Upper lobe of left lung (tissue), 4 donors: ENCODE measurements around the gene EPHB1.

Experiments
- EP300 ChIP-seq, 4 donors: sonication (generic); formaldehyde crosslinking; IDR thresholded peaks; one replicate each; pipeline ENCODE4 v1.5.1; 2017; ENCODE audit warnings: antibody characterized with exemption in 4 of 4, control low read depth in 2 of 4
- POLR2A ChIP-seq, 4 donors: fragments of 450-650 bp; IDR thresholded peaks; one replicate each; pipeline ENCODE4 v1.5.1; 2016 to 2017; ENCODE audit warnings: antibody characterized with exemption in 4 of 4, mild to moderate bottlenecking in 2 of 4
- POLR2AphosphoS5 ChIP-seq, 2 donors: sonication (generic); formaldehyde crosslinking; IDR thresholded peaks; one replicate each; pipeline ENCODE4 v1.5.1; 2017; ENCODE audit warnings: antibody characterized with exemption in 2 of 2
- TF ChIP-seq, protein P1 (sequence below), 6 experiments: fragments of 450-650 bp in 4 of 6; fragments of 200-600 bp in 2 of 6; sonication (generic) in 2 of 6; IDR thresholded peaks; one replicate each; pipeline ENCODE4 v1.5.1; 2016 to 2019; ENCODE audit warnings: antibody characterized with exemption in 6 of 6

DNA sequence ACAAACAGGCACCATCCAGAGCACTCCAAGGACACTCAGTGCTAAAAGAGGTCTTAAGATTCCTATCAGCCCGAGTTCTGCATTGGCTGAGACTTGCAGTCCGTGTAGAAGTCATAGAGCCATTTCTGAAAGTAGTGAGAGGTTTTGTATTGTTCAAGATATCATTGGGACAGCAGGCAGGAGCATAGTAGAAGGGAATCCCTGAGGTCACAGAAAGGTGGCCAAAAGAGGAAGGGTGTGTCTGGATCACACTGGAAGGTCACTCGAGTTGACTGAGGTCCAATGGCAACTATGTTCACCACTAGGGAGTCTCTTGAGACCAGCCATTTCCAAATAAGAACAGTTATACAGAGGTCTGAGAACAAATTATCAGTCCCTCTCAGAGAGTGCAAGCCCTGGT is 468.3 kb downstream of the EPHB1 start:
- TF ChIP-seq, protein P1, sequence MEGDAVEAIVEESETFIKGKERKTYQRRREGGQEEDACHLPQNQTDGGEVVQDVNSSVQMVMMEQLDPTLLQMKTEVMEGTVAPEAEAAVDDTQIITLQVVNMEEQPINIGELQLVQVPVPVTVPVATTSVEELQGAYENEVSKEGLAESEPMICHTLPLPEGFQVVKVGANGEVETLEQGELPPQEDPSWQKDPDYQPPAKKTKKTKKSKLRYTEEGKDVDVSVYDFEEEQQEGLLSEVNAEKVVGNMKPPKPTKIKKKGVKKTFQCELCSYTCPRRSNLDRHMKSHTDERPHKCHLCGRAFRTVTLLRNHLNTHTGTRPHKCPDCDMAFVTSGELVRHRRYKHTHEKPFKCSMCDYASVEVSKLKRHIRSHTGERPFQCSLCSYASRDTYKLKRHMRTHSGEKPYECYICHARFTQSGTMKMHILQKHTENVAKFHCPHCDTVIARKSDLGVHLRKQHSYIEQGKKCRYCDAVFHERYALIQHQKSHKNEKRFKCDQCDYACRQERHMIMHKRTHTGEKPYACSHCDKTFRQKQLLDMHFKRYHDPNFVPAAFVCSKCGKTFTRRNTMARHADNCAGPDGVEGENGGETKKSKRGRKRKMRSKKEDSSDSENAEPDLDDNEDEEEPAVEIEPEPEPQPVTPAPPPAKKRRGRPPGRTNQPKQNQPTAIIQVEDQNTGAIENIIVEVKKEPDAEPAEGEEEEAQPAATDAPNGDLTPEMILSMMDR (IDR thresholded peaks at IDR 0.05), result no peak
- TF ChIP-seq POLR2A (IDR thresholded peaks at IDR 0.05) (no peak), EP300 (IDR thresholded peaks at IDR 0.05) (no peak), POLR2AphosphoS5 (IDR thresholded peaks at IDR 0.05) (no peak)
